K562 treated with DMSO at 1 percent for 48 hours (cell line): ENCODE data around the gene DDHD1. TPM values are rescaled to one million over a fixed set of nuclear protein-coding genes. Genes with fewer than 3 reads are reported as not detected.

Source experiments
- total RNA-seq: library from RNA; unstranded; fragments of 300-600 nt; gene quantifications from 2 replicates; pipeline ENCODE4 v1.2.3, GENCODE V29; 2022; ENCODE audit warnings: low replicate concordance; ENCODE audit errors: extremely low read depth

Gene DDHD1
- total RNA-seq: not detected in 2 replicates

DNA sequence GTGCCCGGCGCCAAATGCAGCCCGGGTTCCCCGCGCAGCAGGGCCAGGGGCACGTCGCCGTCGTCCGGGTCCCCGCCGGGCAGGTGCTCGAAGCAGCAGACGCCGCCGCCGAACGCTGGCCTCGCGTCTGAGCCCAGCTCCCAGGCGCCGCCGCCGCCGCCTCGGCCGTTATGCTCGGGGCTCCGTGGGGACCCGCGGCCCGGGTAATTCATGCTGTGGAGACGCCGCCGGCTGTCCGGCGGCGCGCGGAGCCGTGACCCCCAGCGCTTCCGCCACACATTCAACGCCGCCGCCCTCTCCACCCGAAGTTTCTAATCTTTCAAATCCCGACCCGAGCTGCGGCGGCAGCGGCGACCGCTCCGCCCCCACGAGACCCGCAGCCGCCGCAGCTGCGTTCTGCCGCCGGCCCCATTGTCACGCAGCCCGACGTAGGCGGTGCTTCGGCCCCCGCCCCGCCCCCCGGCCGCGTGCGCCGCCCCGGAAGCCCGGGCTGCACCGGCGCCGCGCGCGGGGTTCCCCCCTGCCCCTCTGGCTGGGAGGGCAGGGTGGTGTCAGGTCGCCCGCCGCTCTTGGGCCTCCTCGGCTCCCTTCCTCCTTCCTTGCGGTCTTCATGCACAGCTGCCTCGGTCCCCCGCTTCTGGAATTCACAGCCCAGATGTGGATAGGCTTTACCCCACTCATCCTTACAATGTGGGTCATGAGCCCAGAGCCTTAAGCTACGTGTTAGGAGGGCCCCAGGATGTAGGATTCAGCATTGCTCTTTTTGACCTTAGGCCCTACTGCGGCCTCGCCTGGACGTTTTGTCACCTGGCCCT, at the start of gene DDHD1:
TSS of gene DDHD1 (minus strand) at position 437 of the 815 bp plus-strand sequence. CDS start at position 212, 225 bp downstream.

Other genes starting within 250 kb of the DDHD1 start
- not detected in 2 replicates for gene FERMT2, start 202.3 kb downstream of the DDHD1 start, total RNA-seq